KMS-11 (cell line): ENCODE measurements around the gene OR7C2.

Experiments
- H2AFZ ChIP-seq: fragments of 200-600 bp; sonication (generic); 2 replicates; pipeline ENCODE4 v1.6.1; 2016; ENCODE audit warnings: antibody characterized with exemption, mixed run types, low read depth
- H3K27ac ChIP-seq: fragments of 200-600 bp; sonication (generic); 2 replicates; pipeline ENCODE4 v1.6.1; 2016; ENCODE audit warnings: mild to moderate bottlenecking, mixed run types
- H3K27me3 ChIP-seq: fragments of 200-600 bp; sonication (generic); 2 replicates; pipeline ENCODE4 v1.6.1; 2017; ENCODE audit warnings: mild to moderate bottlenecking, low read depth, mixed run types, moderate library complexity; ENCODE audit not compliant: insufficient read depth
- H3K36me3 ChIP-seq: fragments of 200-600 bp; sonication (generic); 2 replicates; pipeline ENCODE4 v1.6.1; 2017; ENCODE audit warnings: mild to moderate bottlenecking, mixed run types; ENCODE audit not compliant: insufficient read depth
- H3K4me1 ChIP-seq: fragments of 200-600 bp; sonication (generic); 2 replicates; pipeline ENCODE4 v1.6.1; 2016; ENCODE audit warnings: mild to moderate bottlenecking, low read depth, mixed run types; ENCODE audit not compliant: poor library complexity, severe bottlenecking
- H3K4me2 ChIP-seq: fragments of 200-600 bp; sonication (generic); 2 replicates; pipeline ENCODE4 v1.7.0; 2016; ENCODE audit warnings: mild to moderate bottlenecking, mixed run types
- H3K4me3 ChIP-seq: fragments of 200-600 bp; sonication (generic); IDR thresholded peaks from 2 replicates; pipeline ENCODE4 v1.6.1; 2017; ENCODE audit warnings: low read depth, low read length, mixed read lengths; ENCODE audit not compliant: insufficient read depth
- H3K79me2 ChIP-seq: fragments of 200-600 bp; sonication (generic); 2 replicates; pipeline ENCODE4 v1.6.1; 2016; ENCODE audit warnings: low read depth, mixed run types; ENCODE audit not compliant: insufficient read depth
- H3K9ac ChIP-seq: fragments of 200-600 bp; sonication (generic); 2 replicates; pipeline ENCODE4 v1.6.1; 2016; ENCODE audit warnings: mild to moderate bottlenecking, mixed run types
- H4K20me1 ChIP-seq: fragments of 200-600 bp; sonication (generic); 2 replicates; pipeline ENCODE4 v1.6.1; 2016; ENCODE audit warnings: mild to moderate bottlenecking, mixed run types; ENCODE audit not compliant: insufficient read depth
- TF ChIP-seq, protein P1 (sequence below): fragments of 200-600 bp; sonication (generic); conservative IDR thresholded peaks from 2 replicates; pipeline ENCODE4 v1.6.1; 2017; ENCODE audit warnings: low read depth, mild to moderate bottlenecking, antibody characterized with exemption, low read length, moderate library complexity, mixed read lengths

Gene OR7C2

DNA sequence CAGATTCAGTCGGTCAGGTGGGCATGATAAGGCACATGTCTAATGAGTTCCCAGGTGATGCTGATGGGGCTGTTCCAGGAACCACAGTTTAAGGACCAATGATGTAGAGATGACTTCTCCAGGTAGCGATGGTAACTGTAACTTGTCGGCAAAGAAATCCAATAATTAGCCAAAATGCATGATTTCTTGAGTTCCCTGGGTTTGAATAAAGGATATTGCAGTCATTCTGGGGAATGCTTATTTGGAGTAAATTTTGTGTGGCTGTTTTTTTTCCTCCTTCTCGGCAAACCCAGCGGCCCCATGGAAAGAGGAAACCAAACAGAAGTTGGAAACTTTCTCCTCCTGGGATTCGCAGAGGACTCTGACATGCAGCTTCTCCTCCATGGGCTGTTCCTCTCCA, at the start of gene OR7C2:
TSS of gene OR7C2 (plus strand) at position 301 of the 400 bp plus-strand sequence. CDS start at position 301, 0 bp downstream.
- Histone ChIP-seq H3K27me3 (peaks cover 15% of the 10 kb centered on the region; the same call in 1 of the 2 replicates), H3K4me1 (no peaks in the 10 kb centered on the region), H3K4me3 (no peak within 1 kb of the TSS), H4K20me1 (no peaks in the 10 kb centered on the region), H3K4me2 (no peak within 1 kb of the TSS), H2AFZ (no peak within 1 kb of the TSS), H3K9ac (no peak within 1 kb of the TSS), H3K36me3 (no peaks in the 10 kb centered on the region), H3K79me2 (no peaks in the 10 kb centered on the region), H3K27ac (no peak within 1 kb of the TSS)
- TF ChIP-seq, protein P1, sequence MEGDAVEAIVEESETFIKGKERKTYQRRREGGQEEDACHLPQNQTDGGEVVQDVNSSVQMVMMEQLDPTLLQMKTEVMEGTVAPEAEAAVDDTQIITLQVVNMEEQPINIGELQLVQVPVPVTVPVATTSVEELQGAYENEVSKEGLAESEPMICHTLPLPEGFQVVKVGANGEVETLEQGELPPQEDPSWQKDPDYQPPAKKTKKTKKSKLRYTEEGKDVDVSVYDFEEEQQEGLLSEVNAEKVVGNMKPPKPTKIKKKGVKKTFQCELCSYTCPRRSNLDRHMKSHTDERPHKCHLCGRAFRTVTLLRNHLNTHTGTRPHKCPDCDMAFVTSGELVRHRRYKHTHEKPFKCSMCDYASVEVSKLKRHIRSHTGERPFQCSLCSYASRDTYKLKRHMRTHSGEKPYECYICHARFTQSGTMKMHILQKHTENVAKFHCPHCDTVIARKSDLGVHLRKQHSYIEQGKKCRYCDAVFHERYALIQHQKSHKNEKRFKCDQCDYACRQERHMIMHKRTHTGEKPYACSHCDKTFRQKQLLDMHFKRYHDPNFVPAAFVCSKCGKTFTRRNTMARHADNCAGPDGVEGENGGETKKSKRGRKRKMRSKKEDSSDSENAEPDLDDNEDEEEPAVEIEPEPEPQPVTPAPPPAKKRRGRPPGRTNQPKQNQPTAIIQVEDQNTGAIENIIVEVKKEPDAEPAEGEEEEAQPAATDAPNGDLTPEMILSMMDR = no peak

DNA sequence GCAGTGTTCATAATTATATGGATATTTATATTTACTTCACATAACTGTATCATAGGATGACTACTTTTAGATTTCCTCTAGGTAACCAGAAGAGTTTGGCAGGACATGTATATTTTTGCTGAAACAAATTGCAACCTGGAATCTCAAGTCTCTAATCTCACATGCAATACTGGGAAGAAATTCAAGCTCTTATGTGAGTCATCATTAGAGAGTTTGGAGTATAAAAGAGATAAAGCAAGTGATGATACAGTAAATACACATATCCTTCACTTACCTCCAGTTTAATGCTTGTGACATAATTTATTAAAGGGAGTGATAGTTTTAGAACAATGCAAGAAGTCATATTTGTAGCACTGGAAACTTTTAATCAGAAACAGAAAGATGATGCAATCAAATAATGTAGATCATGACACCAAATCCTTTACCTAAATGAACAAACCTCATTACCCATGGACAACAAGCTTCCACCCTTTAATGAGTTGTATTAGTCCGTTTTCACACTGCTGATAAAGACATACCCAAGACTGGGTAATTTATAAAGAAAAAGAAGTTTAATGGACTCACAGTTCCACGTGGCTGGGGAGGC, 39.5 kb upstream of the OR7C2 start:
- Histone ChIP-seq H4K20me1 (no peaks in the 10 kb centered on the region), H3K79me2 (no peaks in the 10 kb centered on the region), H2AFZ (no peak overlapping the region), H3K4me1 (no peaks in the 10 kb centered on the region), H3K4me3 (no peak overlapping the region), H3K36me3 (no peaks in the 10 kb centered on the region), H3K27ac (no peak overlapping the region), H3K9ac (no peak overlapping the region), H3K27me3 (peaks cover 5% of the 10 kb centered on the region; the same call in 1 of the 2 replicates), H3K4me2 (no peak overlapping the region)
- TF ChIP-seq, protein P1 = no peak

DNA sequence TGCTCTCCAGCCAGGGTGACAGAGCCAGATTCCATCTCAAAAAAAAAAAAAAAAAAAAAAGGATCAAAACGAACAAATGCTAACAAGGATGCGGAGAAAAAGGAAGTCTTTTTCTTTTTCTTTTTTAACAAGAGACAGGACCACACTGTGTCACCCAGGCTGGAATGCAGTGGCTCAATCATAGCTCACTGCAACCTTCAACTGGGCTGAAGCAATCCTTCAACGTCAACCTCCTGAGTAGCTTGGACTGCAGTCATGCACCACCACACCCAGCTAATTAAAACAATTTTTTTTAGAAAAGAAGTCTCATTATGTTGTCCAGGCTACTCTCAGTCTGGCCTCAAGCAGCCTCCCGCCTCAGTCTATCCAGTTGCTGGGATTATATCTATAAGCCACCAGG, 34.6 kb upstream of the OR7C2 start:
- H3K79me2 ChIP-seq = no peaks in the 10 kb centered on the region

DNA sequence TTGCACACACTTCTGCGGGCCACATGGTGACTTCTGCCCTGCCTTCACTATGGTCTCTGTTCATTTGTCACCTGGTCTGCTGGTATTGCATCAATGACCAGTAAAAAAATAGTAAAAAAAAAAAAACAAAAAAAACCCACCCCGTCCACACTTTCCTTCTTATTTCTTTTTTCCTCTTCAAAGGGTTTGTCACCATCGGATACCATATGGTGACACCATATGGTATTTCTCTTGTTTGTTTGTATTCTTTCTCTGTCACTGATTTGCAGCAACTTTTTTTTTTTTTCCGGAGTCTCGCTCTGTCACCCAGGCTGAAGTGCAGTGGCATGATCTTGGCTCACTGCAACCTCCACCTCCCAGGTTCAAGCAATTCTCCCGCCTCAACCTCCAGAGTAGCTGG, 26.2 kb upstream of the OR7C2 start:
- Histone ChIP-seq H3K9ac (no peak overlapping the region), H3K27me3 (peaks cover 3% of the 10 kb centered on the region; the same call in 1 of the 2 replicates), H3K4me3 (no peak overlapping the region), H2AFZ (no peak overlapping the region), H3K4me1 (no peaks in the 10 kb centered on the region), H3K27ac (no peak overlapping the region), H3K79me2 (no peaks in the 10 kb centered on the region), H3K4me2 (no peak overlapping the region), H3K36me3 (no peaks in the 10 kb centered on the region), H4K20me1 (no peaks in the 10 kb centered on the region)
- TF ChIP-seq, protein P1 = no peak

More for the DNA sequence above, 34.6 kb upstream of the OR7C2 start:
- no peaks in the 10 kb centered on the region for H3K4me1 ChIP-seq
- H3K36me3 ChIP-seq = no peaks in the 10 kb centered on the region
- H3K4me3 ChIP-seq = no peak overlapping the region
- no peak overlapping the region for H3K9ac ChIP-seq
- no peak overlapping the region for H2AFZ ChIP-seq
- H3K27ac ChIP-seq = no peak overlapping the region
- TF ChIP-seq, protein P1 = no peak
- H3K4me2 ChIP-seq = no peak overlapping the region
- H4K20me1 ChIP-seq = no peaks in the 10 kb centered on the region
- peaks cover 7% of the 10 kb centered on the region; the same call in 1 of the 2 replicates for H3K27me3 ChIP-seq
